ENCODE data around the gene INSIG2.

INSIG2 gene

GRCh38 chr2:118088051-118089024 lies at the start of gene INSIG2:
Gene INSIG2 (plus strand): TSS chr2:118088471. CDS start chr2:118096557, 8,086 bp downstream.
- peak; percentile 84 for DNase-seq (ENCODE audit: low read depth)

- DNase-seq (ENCODE audit: low read depth), result no peak
Measured at GRCh38 chr2:118040891-118041290, 47.4 kb upstream of the INSIG2 start.

- no peak for DNase-seq (ENCODE audit: low read depth)
Measured at GRCh38 chr2:118044103-118044716, 44.1 kb upstream of the INSIG2 start.

- DNase-seq (ENCODE audit: low read depth), result no peak
Measured at GRCh38 chr2:118044854-118045253, 43.4 kb upstream of the INSIG2 start.

- no peak for DNase-seq (ENCODE audit: low read depth)
Measured at GRCh38 chr2:118045286-118045685, 43.0 kb upstream of the INSIG2 start.

- DNase-seq (ENCODE audit: low read depth), result no peak
Measured at GRCh38 chr2:118046634-118047210, 41.5 kb upstream of the INSIG2 start.

GRCh38 chr2:118047380-118047826 lies 40.9 kb upstream of the INSIG2 start:
- no peak for DNase-seq (ENCODE audit: low read depth)

- no peak for DNase-seq (ENCODE audit: low read depth)
Measured at GRCh38 chr2:118048401-118048800, 39.9 kb upstream of the INSIG2 start.

- no peak for DNase-seq (ENCODE audit: low read depth)
Measured at GRCh38 chr2:118049140-118049815, 39.0 kb upstream of the INSIG2 start.

GRCh38 chr2:118049816-118050140 lies 38.5 kb upstream of the INSIG2 start:
- DNase-seq (ENCODE audit: low read depth), result no peak

- no peak for DNase-seq (ENCODE audit: low read depth)
Measured at GRCh38 chr2:118050386-118050785, 37.9 kb upstream of the INSIG2 start.

GRCh38 chr2:118050974-118051373 lies 37.3 kb upstream of the INSIG2 start:
- no peak for DNase-seq (ENCODE audit: low read depth)

- DNase-seq (ENCODE audit: low read depth), result no peak
Measured at GRCh38 chr2:118051826-118052358, 36.4 kb upstream of the INSIG2 start.

GRCh38 chr2:118052474-118052873 lies 35.8 kb upstream of the INSIG2 start:
- DNase-seq (ENCODE audit: low read depth), result no peak

GRCh38 chr2:118053681-118054080 lies 34.6 kb upstream of the INSIG2 start:
- DNase-seq (ENCODE audit: low read depth), result no peak

GRCh38 chr2:118054213-118055008 lies 33.9 kb upstream of the INSIG2 start:
- no peak for DNase-seq (ENCODE audit: low read depth)

GRCh38 chr2:118055512-118056164 lies 32.6 kb upstream of the INSIG2 start:
- no peak for DNase-seq (ENCODE audit: low read depth)

GRCh38 chr2:118056165-118056534 lies 32.1 kb upstream of the INSIG2 start:
- no peak for DNase-seq (ENCODE audit: low read depth)

- DNase-seq (ENCODE audit: low read depth), result no peak
Measured at GRCh38 chr2:118056801-118057200, 31.5 kb upstream of the INSIG2 start.

- DNase-seq (ENCODE audit: low read depth), result no peak
Measured at GRCh38 chr2:118058951-118059350, 29.3 kb upstream of the INSIG2 start.
